ENCODE results near the gene GALNT9.
A peak's percentile ranks its signal among the peaks of the same experiment; 100 is the strongest.

The GALNT9 gene

DNA sequence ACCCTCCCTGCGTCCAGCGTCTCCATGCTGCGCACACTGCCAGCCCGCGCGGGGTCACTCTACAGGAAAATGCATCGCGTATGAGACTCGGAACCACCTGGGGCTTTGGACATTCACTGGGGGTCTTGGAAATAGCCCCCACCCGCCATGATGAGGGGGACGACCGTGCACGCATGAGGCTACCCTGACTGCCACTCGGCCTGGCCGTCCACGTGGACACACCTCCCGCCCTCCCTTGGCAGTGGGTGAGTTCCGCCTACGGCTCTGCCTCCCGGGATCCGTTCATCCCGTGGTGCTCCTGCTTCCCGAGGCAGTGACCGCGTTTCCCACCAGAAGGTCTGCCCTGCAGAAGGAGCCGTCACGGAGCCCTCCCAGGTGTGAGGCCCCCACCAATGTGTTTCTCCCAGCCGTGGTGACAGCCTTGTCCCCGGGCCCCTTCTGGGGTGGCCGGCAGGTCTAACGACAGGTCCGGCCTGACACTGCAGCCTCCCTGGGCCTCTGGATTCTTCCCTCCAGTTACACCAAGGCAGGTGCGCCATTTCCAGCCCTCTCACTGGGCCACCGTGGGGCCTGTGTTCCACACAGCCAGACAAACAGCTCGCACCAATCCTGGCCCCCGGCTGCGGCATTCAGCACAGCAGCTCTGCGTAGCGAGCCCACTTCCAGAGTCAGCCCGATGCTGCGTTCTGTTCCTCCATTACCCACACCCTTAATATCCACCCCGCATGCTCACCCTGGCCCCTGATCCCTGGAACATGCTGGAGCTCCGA lies 11.1 kb upstream of the GALNT9 start:
- no peak overlapping the region for H3K27ac ChIP-seq (replicated peaks; ENCODE audit: low read length)
- no peak overlapping the region for H3K4ac ChIP-seq (ENCODE audit: low read length)
- no peak overlapping the region for H2BK12ac ChIP-seq (ENCODE audit: low read length)
- no peak overlapping the region for H3K14ac ChIP-seq (ENCODE audit: low read length)
- H3K4me3 ChIP-seq (ENCODE audit: low read length in 2 of 2): no peak overlapping the region
- no peak overlapping the region for H4K8ac ChIP-seq (ENCODE audit: low read depth, low read length)
- peak overlapping the region; percentile 2 for H3K23ac ChIP-seq (ENCODE audit: low read depth, low read length, poor library complexity)
- H3K4me1 ChIP-seq (ENCODE audit: control insufficient read depth in 2 of 2, insufficient read depth in 1 of 2, low read depth in 1 of 2, low read length in 2 of 2): peaks cover 7 to 16% of the 10 kb centered on the region in 2 donors
- no peak overlapping the region for H2BK120ac ChIP-seq (ENCODE audit: low read depth, low read length)
- no peak overlapping the region for H2AFZ ChIP-seq (ENCODE audit: low read length)
- H3K27me3 ChIP-seq (ENCODE audit: control insufficient read depth in 3 of 3, insufficient read depth in 3 of 3, low read depth in 1 of 3, low read length in 3 of 3): peaks cover 0 to 35% (median 3%) of the 10 kb centered on the region in 3 experiments
- H2AK5ac ChIP-seq (ENCODE audit: low read depth, low read length): no peak overlapping the region
- H4K91ac ChIP-seq (ENCODE audit: low read depth, low read length, poor library complexity): no peak overlapping the region
- peaks cover 0 to 6% of the 10 kb centered on the region in 2 donors for H3K9me3 ChIP-seq (replicated peaks in 1 of 2; ENCODE audit: control insufficient read depth in 2 of 2, insufficient read depth in 1 of 2, low read depth in 1 of 2, low read length in 2 of 2)
- no peaks in the 10 kb centered on the region for H3K36me3 ChIP-seq (replicated peaks in 1 of 2; ENCODE audit: control insufficient read depth in 2 of 2, insufficient read depth in 2 of 2, low read length in 2 of 2)
- WGBS, 2 donors (ENCODE audit: extremely low coverage in 2 of 2, insufficient read length in 2 of 2, insufficient replicate concordance in 1 of 2): no CpG with 5 or more reads among the region's 43 CpGs
- DNase-seq (ENCODE audit: low spot score): no peak
- no peaks in the 10 kb centered on the region for H3K79me1 ChIP-seq (ENCODE audit: low read depth, low read length)
- H3K9ac ChIP-seq (ENCODE audit: low read depth, low read length, poor library complexity): no peak overlapping the region
- H3K18ac ChIP-seq (ENCODE audit: low read length): no peak overlapping the region
- peak overlapping the region; percentile 19 for H2BK15ac ChIP-seq (ENCODE audit: low read length)
- H3K4me2 ChIP-seq (ENCODE audit: insufficient read depth, low read length, poor library complexity, severe bottlenecking): no peak overlapping the region
- H2BK5ac ChIP-seq (ENCODE audit: low read length): peak overlapping the region; percentile 42

GRCh38 chr12:132339856-132340255 lies 10.5 kb upstream of the GALNT9 start:
- WGBS, 2 donors (ENCODE audit: extremely low coverage in 2 of 2, insufficient read length in 2 of 2, insufficient replicate concordance in 1 of 2): no CpG with 5 or more reads among the region's 17 CpGs

GRCh38 chr12:132338781-132339180 lies 9.4 kb upstream of the GALNT9 start:
- H3K4me2 ChIP-seq (ENCODE audit: insufficient read depth, low read length, poor library complexity, severe bottlenecking): no peak overlapping the region
- WGBS, 2 donors (ENCODE audit: extremely low coverage in 2 of 2, insufficient read length in 2 of 2, insufficient replicate concordance in 1 of 2): no CpG with 5 or more reads among the region's 24 CpGs
- H2BK12ac ChIP-seq (ENCODE audit: low read length): no peak overlapping the region
- no peak overlapping the region for H2BK120ac ChIP-seq (ENCODE audit: low read depth, low read length)
- H3K9me3 ChIP-seq (replicated peaks in 1 of 2; ENCODE audit: control insufficient read depth in 2 of 2, insufficient read depth in 1 of 2, low read depth in 1 of 2, low read length in 2 of 2): peaks cover 0 to 10% of the 10 kb centered on the region in 2 donors
- DNase-seq (ENCODE audit: low spot score): no peak
- peak overlapping the region; percentile 50 for H3K9ac ChIP-seq (ENCODE audit: low read depth, low read length, poor library complexity)
- no peak overlapping the region for H4K8ac ChIP-seq (ENCODE audit: low read depth, low read length)
- H3K4me3 ChIP-seq (ENCODE audit: low read length in 2 of 2): no peak overlapping the region
- no peak overlapping the region for H3K27ac ChIP-seq (replicated peaks; ENCODE audit: low read length)
- peak overlapping the region; percentile 18 for H3K18ac ChIP-seq (ENCODE audit: low read length)
- no peak overlapping the region for H2AFZ ChIP-seq (ENCODE audit: low read length)
- peak overlapping the region; percentile 49 for H3K23ac ChIP-seq (ENCODE audit: low read depth, low read length, poor library complexity)
- H4K91ac ChIP-seq (ENCODE audit: low read depth, low read length, poor library complexity): no peak overlapping the region
- no peak overlapping the region for H2BK5ac ChIP-seq (ENCODE audit: low read length)
- peaks cover 0 to 13% of the 10 kb centered on the region in 2 donors for H3K4me1 ChIP-seq (ENCODE audit: control insufficient read depth in 2 of 2, insufficient read depth in 1 of 2, low read depth in 1 of 2, low read length in 2 of 2)
- peaks cover 0 to 40% (median 5%) of the 10 kb centered on the region in 3 experiments for H3K27me3 ChIP-seq (ENCODE audit: control insufficient read depth in 3 of 3, insufficient read depth in 3 of 3, low read depth in 1 of 3, low read length in 3 of 3)
- H3K14ac ChIP-seq (ENCODE audit: low read length): peak overlapping the region; percentile 85
- H3K79me1 ChIP-seq (ENCODE audit: low read depth, low read length): no peaks in the 10 kb centered on the region
- H3K4ac ChIP-seq (ENCODE audit: low read length): no peak overlapping the region
- no peak overlapping the region for H2AK5ac ChIP-seq (ENCODE audit: low read depth, low read length)
- no peak overlapping the region for H2BK15ac ChIP-seq (ENCODE audit: low read length)
- no peaks in the 10 kb centered on the region for H3K36me3 ChIP-seq (replicated peaks in 1 of 2; ENCODE audit: control insufficient read depth in 2 of 2, insufficient read depth in 2 of 2, low read length in 2 of 2)

More at GRCh38 chr12:132339856-132340255, 10.5 kb upstream of the GALNT9 start:
- Histone ChIP-seq H3K18ac (ENCODE audit: low read length) (no peak overlapping the region), H2AK5ac (ENCODE audit: low read depth, low read length) (no peak overlapping the region), H2BK5ac (ENCODE audit: low read length) (no peak overlapping the region), H3K23ac (ENCODE audit: low read depth, low read length, poor library complexity) (no peak overlapping the region), H3K14ac (ENCODE audit: low read length) (no peak overlapping the region), H3K4me3 (ENCODE audit: low read length in 2 of 2) (no peak overlapping the region), H3K4me1 (ENCODE audit: control insufficient read depth in 2 of 2, insufficient read depth in 1 of 2, low read depth in 1 of 2, low read length in 2 of 2) (peaks cover 4 to 15% of the 10 kb centered on the region in 2 donors), H3K4me2 (ENCODE audit: insufficient read depth, low read length, poor library complexity, severe bottlenecking) (no peak overlapping the region), H3K27ac (replicated peaks; ENCODE audit: low read length) (no peak overlapping the region), H2BK15ac (ENCODE audit: low read length) (no peak overlapping the region), H4K8ac (ENCODE audit: low read depth, low read length) (no peak overlapping the region), H2BK12ac (ENCODE audit: low read length) (no peak overlapping the region), H3K9me3 (replicated peaks in 1 of 2; ENCODE audit: control insufficient read depth in 2 of 2, insufficient read depth in 1 of 2, low read depth in 1 of 2, low read length in 2 of 2) (peaks cover 0 to 10% of the 10 kb centered on the region in 2 donors), H3K36me3 (replicated peaks in 1 of 2; ENCODE audit: control insufficient read depth in 2 of 2, insufficient read depth in 2 of 2, low read length in 2 of 2) (no peaks in the 10 kb centered on the region), H4K91ac (ENCODE audit: low read depth, low read length, poor library complexity) (no peak overlapping the region), H3K27me3 (ENCODE audit: control insufficient read depth in 3 of 3, insufficient read depth in 3 of 3, low read depth in 1 of 3, low read length in 3 of 3) (peaks cover 0 to 35% (median 5%) of the 10 kb centered on the region in 3 experiments), H3K9ac (ENCODE audit: low read depth, low read length, poor library complexity) (no peak overlapping the region), H2BK120ac (ENCODE audit: low read depth, low read length) (no peak overlapping the region), H2AFZ (ENCODE audit: low read length) (no peak overlapping the region), H3K4ac (ENCODE audit: low read length) (no peak overlapping the region), H3K79me1 (ENCODE audit: low read depth, low read length) (no peaks in the 10 kb centered on the region)
- no peak for DNase-seq (ENCODE audit: low spot score)

DNA sequence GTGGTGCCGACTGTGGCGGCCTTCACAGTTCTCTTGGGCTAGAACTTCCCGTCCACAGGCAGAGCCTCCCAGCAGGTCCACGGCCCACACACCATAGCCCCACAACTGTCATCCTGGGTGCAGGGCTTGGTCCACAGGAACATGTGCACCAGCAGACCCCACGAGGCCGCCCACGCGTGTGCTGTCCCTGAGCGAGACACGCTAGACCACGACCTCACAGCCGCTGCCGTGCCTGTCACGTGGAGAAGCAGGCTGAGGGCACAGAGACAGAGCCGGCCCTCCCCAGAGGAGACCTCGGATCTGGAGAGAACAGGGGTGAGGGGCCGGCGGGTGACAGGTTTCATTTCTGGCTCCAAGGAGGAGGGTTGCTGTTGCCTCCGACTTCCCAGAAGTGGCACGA lies 8.9 kb upstream of the GALNT9 start:
- peak overlapping the region; percentile 53 for H3K23ac ChIP-seq (ENCODE audit: low read depth, low read length, poor library complexity)
- no peak for DNase-seq (ENCODE audit: low spot score)
- H4K91ac ChIP-seq (ENCODE audit: low read depth, low read length, poor library complexity): no peak overlapping the region
- H3K4me3 ChIP-seq (ENCODE audit: low read length in 2 of 2): no peak overlapping the region
- no CpG with 5 or more reads among the region's 20 CpGs for WGBS, 2 donors (ENCODE audit: extremely low coverage in 2 of 2, insufficient read length in 2 of 2, insufficient replicate concordance in 1 of 2)
- H3K4me2 ChIP-seq (ENCODE audit: insufficient read depth, low read length, poor library complexity, severe bottlenecking): no peak overlapping the region
- no peak overlapping the region for H3K9ac ChIP-seq (ENCODE audit: low read depth, low read length, poor library complexity)
- H3K9me3 ChIP-seq (replicated peaks in 1 of 2; ENCODE audit: control insufficient read depth in 2 of 2, insufficient read depth in 1 of 2, low read depth in 1 of 2, low read length in 2 of 2): peaks cover 0 to 11% of the 10 kb centered on the region in 2 donors
- H3K36me3 ChIP-seq (replicated peaks in 1 of 2; ENCODE audit: control insufficient read depth in 2 of 2, insufficient read depth in 2 of 2, low read length in 2 of 2): no peaks in the 10 kb centered on the region
- H2BK120ac ChIP-seq (ENCODE audit: low read depth, low read length): no peak overlapping the region
- peak overlapping the region; percentile 85 for H3K14ac ChIP-seq (ENCODE audit: low read length)
- no peak overlapping the region for H2AFZ ChIP-seq (ENCODE audit: low read length)
- peak overlapping the region; percentile 13 for H3K18ac ChIP-seq (ENCODE audit: low read length)
- H3K27ac ChIP-seq (replicated peaks; ENCODE audit: low read length): no peak overlapping the region
- no peak overlapping the region for H4K8ac ChIP-seq (ENCODE audit: low read depth, low read length)
- no peak overlapping the region for H2BK12ac ChIP-seq (ENCODE audit: low read length)
- no peaks in the 10 kb centered on the region for H3K79me1 ChIP-seq (ENCODE audit: low read depth, low read length)
- no peak overlapping the region for H2AK5ac ChIP-seq (ENCODE audit: low read depth, low read length)
- H3K4ac ChIP-seq (ENCODE audit: low read length): no peak overlapping the region
- no peak overlapping the region for H2BK5ac ChIP-seq (ENCODE audit: low read length)
- H3K4me1 ChIP-seq (ENCODE audit: control insufficient read depth in 2 of 2, insufficient read depth in 1 of 2, low read depth in 1 of 2, low read length in 2 of 2): peaks cover 0 to 13% of the 10 kb centered on the region in 2 donors
- peaks cover 0 to 45% (median 5%) of the 10 kb centered on the region in 3 experiments for H3K27me3 ChIP-seq (ENCODE audit: control insufficient read depth in 3 of 3, insufficient read depth in 3 of 3, low read depth in 1 of 3, low read length in 3 of 3)
- H2BK15ac ChIP-seq (ENCODE audit: low read length): no peak overlapping the region
